Gastroesophageal sphincter (tissue), 4 donors: ENCODE results near the gene RIMS3. TPM values are rescaled to one million over a fixed set of nuclear protein-coding genes. Genes with fewer than 3 reads are reported as not detected.

Source experiments
- ATAC-seq: fragments of 150-250 bp; one replicate; pipeline ENCODE4 v1.9.1; 2016; ENCODE audit warnings: mild to moderate bottlenecking, moderate library complexity
- H3K27ac ChIP-seq, 4 donors: fragments of 200-600 bp; sonication (generic) in 3 of 4; 1 replicate in 3 of 4; 2 replicates in 1 of 4; pipeline ENCODE4 v1.5.1; 2016 to 2019
- H3K27me3 ChIP-seq: fragments of 200-600 bp; sonication (generic); one replicate; pipeline ENCODE4 v1.5.1; 2019
- H3K36me3 ChIP-seq, 2 donors: fragments of 200-600 bp; sonication (generic); one replicate each; pipeline ENCODE4 v1.5.1; 2019; ENCODE audit warnings: control low read depth in 1 of 2
- H3K4me1 ChIP-seq, 3 donors: fragments of 200-600 bp; sonication (generic); 1 replicate in 2 of 3; 2 replicates in 1 of 3; pipeline ENCODE4 v1.5.1; 2016 to 2019; ENCODE audit warnings: control low read depth in 2 of 3
- H3K4me3 ChIP-seq, 2 donors: fragments of 200-600 bp; sonication (generic); one replicate each; pipeline ENCODE4 v1.5.1; 2019; ENCODE audit warnings: mild to moderate bottlenecking in 1 of 2, moderate library complexity in 1 of 2
- H3K9me3 ChIP-seq, 3 donors: fragments of 200-600 bp; sonication (generic); one replicate each; pipeline ENCODE4 v1.5.1; 2017 to 2019; ENCODE audit warnings: control low read depth in 2 of 3
- CTCF ChIP-seq, 4 experiments: fragments of 200-600 bp in 2 of 4; fragments of 450-650 bp in 2 of 4; sonication (generic) in 1 of 4; IDR thresholded peaks; one replicate each; pipeline ENCODE4 v1.5.1; 2017 to 2019; ENCODE audit warnings: antibody characterized with exemption in 4 of 4, mild to moderate bottlenecking in 2 of 4, moderate library complexity in 2 of 4
- EP300 ChIP-seq: sonication (generic); formaldehyde crosslinking; IDR thresholded peaks from one replicate; pipeline ENCODE4 v1.6.1; 2017; ENCODE audit warnings: antibody characterized with exemption, mild to moderate bottlenecking
- POLR2A ChIP-seq, 2 donors: fragments of 450-650 bp; IDR thresholded peaks; one replicate each; pipeline ENCODE4 v1.6.1; 2017; ENCODE audit warnings: antibody characterized with exemption in 2 of 2, mild to moderate bottlenecking in 2 of 2, moderate library complexity in 1 of 2
- POLR2AphosphoS5 ChIP-seq: sonication (generic); formaldehyde crosslinking; IDR thresholded peaks from one replicate; pipeline ENCODE4 v1.6.1; 2017; ENCODE audit warnings: antibody characterized with exemption
- WGBS, 2 donors: methylation state at CpG; one replicate each; pipeline ENCODE4 v1.1.5; 2018; ENCODE audit warnings: low coverage in 1 of 2; 5-methylcytosine and 5-hydroxymethylcytosine counted together
- total RNA-seq, 4 donors: library from RNA; depleted of rRNA; stranded (reverse); fragments of >200 nt; gene quantifications; one replicate each; pipeline ENCODE4 v1.1.0, GENCODE V29; 2016

RIMS3 gene
- total RNA-seq, 4 donors from 2014 or later: 4.4 to 23.6 (median 10.0) TPM

GRCh38 chr1:40668769-40669525 lies 3.5 kb upstream of the RIMS3 start:
- Histone ChIP-seq H3K27ac (no peak overlapping the region), H3K9me3 (no peaks in the 10 kb centered on the region), H3K27me3 (no peaks in the 10 kb centered on the region), H3K4me3 (no peak overlapping the region), H3K4me1 (peaks cover 2 to 39% (median 12%) of the 10 kb centered on the region in 3 donors), H3K36me3 (no peaks in the 10 kb centered on the region)
- WGBS, 2 donors: 14 to 20% methylated on average over 10 to 12 of the region's 21 CpGs
- peak; percentile 50 for ATAC-seq
- TF ChIP-seq CTCF (IDR thresholded peaks at IDR 0.05) (peak in 3 of 4 experiments; percentile 73 to 94 (median 88)), EP300 (no peak)

GRCh38 chr1:40664791-40665190 lies 691 bp downstream of the RIMS3 start:
- H3K36me3 ChIP-seq: no peaks in the 10 kb centered on the region
- no peak for TF ChIP-seq EP300
- no peak for TF ChIP-seq CTCF (IDR thresholded peaks at IDR 0.05)
- TF ChIP-seq POLR2A (IDR thresholded peaks at IDR 0.05): no peak
- TF ChIP-seq POLR2AphosphoS5: no peak
- H3K27ac ChIP-seq: peak overlapping the region in 3 of 4 donors; percentile 61 to 77 (median 72)
- peaks cover 2 to 51% (median 12%) of the 10 kb centered on the region in 3 donors for H3K4me1 ChIP-seq
- no peak for ATAC-seq
- no peaks in the 10 kb centered on the region for H3K27me3 ChIP-seq
- no peaks in the 10 kb centered on the region for H3K9me3 ChIP-seq
- peak overlapping the region; percentile 62 to 79 for H3K4me3 ChIP-seq
- no CpG with 5 or more reads among the region's 2 CpGs for WGBS, 2 donors

- no peaks in the 10 kb centered on the region for H3K9me3 ChIP-seq
- WGBS, 2 donors: no CpG with 5 or more reads among the region's 1 CpG
These were observed 1.3 kb downstream of the RIMS3 start for GRCh38 chr1:40664167-40664537.

GRCh38 chr1:40663324-40664166 lies 1.9 kb downstream of the RIMS3 start:
- no peaks in the 10 kb centered on the region for H3K36me3 ChIP-seq
- peaks cover 2 to 43% (median 10%) of the 10 kb centered on the region in 3 donors for H3K4me1 ChIP-seq
- TF ChIP-seq POLR2A (IDR thresholded peaks at IDR 0.05): no peak
- TF ChIP-seq CTCF (IDR thresholded peaks at IDR 0.05): no peak
- no peak for TF ChIP-seq POLR2AphosphoS5
- no peak for TF ChIP-seq EP300
- ATAC-seq: no peak
- no peaks in the 10 kb centered on the region for H3K27me3 ChIP-seq
- WGBS, 2 donors: 42 to 100% methylated on average over 1 to 6 of the region's 8 CpGs
- no peak overlapping the region for H3K27ac ChIP-seq
- no peaks in the 10 kb centered on the region for H3K9me3 ChIP-seq
- H3K4me3 ChIP-seq: no peak overlapping the region

More at GRCh38 chr1:40664167-40664537, 1.3 kb downstream of the RIMS3 start:
- TF ChIP-seq POLR2A (IDR thresholded peaks at IDR 0.05) (no peak), POLR2AphosphoS5 (no peak)
- Histone ChIP-seq H3K27me3 (no peaks in the 10 kb centered on the region), H3K36me3 (no peaks in the 10 kb centered on the region), H3K27ac (no peak overlapping the region), H3K4me3 (no peak overlapping the region), H3K4me1 (peaks cover 2 to 49% (median 12%) of the 10 kb centered on the region in 3 donors)
- no peak for ATAC-seq

- no peak for ATAC-seq
- H3K4me1 ChIP-seq: peaks cover 2 to 41% (median 10%) of the 10 kb centered on the region in 3 donors
- TF ChIP-seq EP300 (no peak), POLR2A (IDR thresholded peaks at IDR 0.05) (no peak), CTCF (IDR thresholded peaks at IDR 0.05) (no peak), POLR2AphosphoS5 (no peak)
- no peaks in the 10 kb centered on the region for H3K36me3 ChIP-seq
- H3K27me3 ChIP-seq: no peaks in the 10 kb centered on the region
- 92% methylated on average over 2 of the region's 4 CpGs; no CpG with 5 or more reads in 1 of the 2 donors for WGBS, 2 donors
- no peak overlapping the region for H3K27ac ChIP-seq
- H3K9me3 ChIP-seq: no peaks in the 10 kb centered on the region
- H3K4me3 ChIP-seq: no peak overlapping the region
These were observed 2.6 kb downstream of the RIMS3 start for GRCh38 chr1:40662864-40663263.
